Heart left ventricle (tissue), 16 donors: ENCODE data around the gene PKNOX2. TPM values are rescaled to one million over a fixed set of nuclear protein-coding genes. Genes with fewer than 3 reads are reported as not detected.

Source experiments
- ATAC-seq, 4 donors: fragments of 200-7000 bp; cut with Tn5 transposase; one replicate each; pipeline ENCODE4 v1.9.1; 2020 to 2022; ENCODE audit warnings: moderate library complexity in 4 of 4, mild to moderate bottlenecking in 3 of 4, moderate number of reproducible peaks in 1 of 4
- DNase-seq, 5 donors: peaks; one replicate each; pipeline ENCODE4 v3.0.0-alpha.2; 2020
- H3K27ac ChIP-seq, 12 donors: fragments of 200-600 bp; sonication (generic) in 4 of 12; one replicate each; pipeline versions ENCODE4 v1.5.0 to v1.8.0; 2016 to 2022; ENCODE audit warnings: mild to moderate bottlenecking in 2 of 12
- H3K27me3 ChIP-seq, 9 donors: fragments of 200-600 bp; sonication (generic) in 2 of 9; one replicate each; pipeline versions ENCODE4 v1.5.1 to v1.8.0; 2016 to 2022; ENCODE audit warnings: mild to moderate bottlenecking in 3 of 9
- H3K36me3 ChIP-seq, 9 donors: fragments of 200-600 bp; sonication (generic) in 2 of 9; one replicate each; pipeline versions ENCODE4 v1.5.0 to v1.8.0; 2018 to 2022; ENCODE audit warnings: mild to moderate bottlenecking in 2 of 9
- H3K4me1 ChIP-seq, 12 donors: fragments of 200-600 bp; sonication (generic) in 4 of 12; one replicate each; pipeline versions ENCODE4 v1.5.0 to v1.8.0; 2016 to 2022; ENCODE audit warnings: mild to moderate bottlenecking in 3 of 12
- H3K4me3 ChIP-seq, 12 donors: fragments of 200-600 bp; sonication (generic) in 4 of 12; one replicate each; pipeline versions ENCODE4 v1.5.0 to v1.8.0; 2017 to 2022; ENCODE audit warnings: mild to moderate bottlenecking in 9 of 12, moderate library complexity in 4 of 12
- H3K9me3 ChIP-seq, 12 donors: fragments of 200-600 bp; sonication (generic) in 4 of 12; one replicate each; pipeline versions ENCODE4 v1.5.0 to v1.8.0; 2016 to 2022; ENCODE audit warnings: mild to moderate bottlenecking in 1 of 12
- CTCF ChIP-seq, 12 donors: fragments of 200-600 bp; sonication (generic) in 4 of 12; IDR thresholded peaks; one replicate each; pipeline versions ENCODE4 v1.5.0 to v1.8.0; 2018 to 2022; ENCODE audit warnings: antibody characterized with exemption in 12 of 12, mild to moderate bottlenecking in 5 of 12
- POLR2A ChIP-seq, 2 donors: fragments of 450-650 bp; IDR thresholded peaks; one replicate each; pipeline ENCODE4 v1.6.1; 2017; ENCODE audit warnings: antibody characterized with exemption in 2 of 2, mild to moderate bottlenecking in 2 of 2, moderate library complexity in 2 of 2
- WGBS, 4 donors: extraction: QIAGEN DNeasy Blood & Tissue Kit in 2 of 4; methylation state at CpG; one replicate each; pipeline versions ENCODE4 v1.1.5 to v1.1.7; 2013 to 2018; 5-methylcytosine and 5-hydroxymethylcytosine counted together
- intact Hi-C, 10 donors: fragments of 100-400 bp; cut with DNase I; formaldehyde crosslinking; loops; one replicate each; pipeline versions ENCODE4 v1.11.1 to v1.14.2; 2022
- polyA plus RNA-seq, 2 donors: library from polyadenylated mRNA; stranded (reverse); fragments of 200-250 nt; gene quantifications; one replicate each; pipeline ENCODE4 v1.2.3, GENCODE V29; 2013
- total RNA-seq, 9 donors: library from RNA; depleted of rRNA in 2 of 9; stranded (reverse); fragments of >200 nt in 2 of 9; fragmentation: NEBNext Ultra II Directional in 3 of 9; extraction: Animal tissue kit (Norgen Biotek cat#: 25700) in 3 of 9; gene quantifications; one replicate each; pipeline versions ENCODE4 v1.1.0 to v1.2.4, GENCODE V29; 2016 to 2023
- donor health status: ischemic (EF 13 %, LVEDD 7.1; RV severe dilation, severe dysfunction).
- donor health status: healthy with polysubstance abuse.
- donor health status: DM: no; HTN: yes; CAD: no.
- donor health status: DM: no; HTN: no; CAD: no.
- donor health status: ischemic (EF 25% LVEDD 6.9; RV normal size, moderate dysfunction).
- donor health status: ischemic (EF 25% LVEDD 5.7; RV mildly dilated, moderate dysfunction).
- donor health status: healthy.
- donor health status: DM: yes; HTN: yes; CAD: no.
- donor health status: ischemic (EF 35%, LVEDD 5.7; RV mildly dilated, moderate dysfunction).
- donor health status: nonischemic (EF 11% LVEDD 7.7; RV severe dilation, severe dysfunction).
- donor health status: DM: yes; HTN: yes; CAD: no.
- donor health status: PGD.
- donor health status: ischemic (EF 29% LVEDD 5.4; RV normal size, mild dysfunction).
- donor health status: nonischemic (EF 23%, LVEDD 6.1; RV moderate dilation, normal function).

Gene PKNOX2
- total and polyA plus RNA-seq, 11 donors: 3.1 to 9.4 (median 4.5) TPM

DNA sequence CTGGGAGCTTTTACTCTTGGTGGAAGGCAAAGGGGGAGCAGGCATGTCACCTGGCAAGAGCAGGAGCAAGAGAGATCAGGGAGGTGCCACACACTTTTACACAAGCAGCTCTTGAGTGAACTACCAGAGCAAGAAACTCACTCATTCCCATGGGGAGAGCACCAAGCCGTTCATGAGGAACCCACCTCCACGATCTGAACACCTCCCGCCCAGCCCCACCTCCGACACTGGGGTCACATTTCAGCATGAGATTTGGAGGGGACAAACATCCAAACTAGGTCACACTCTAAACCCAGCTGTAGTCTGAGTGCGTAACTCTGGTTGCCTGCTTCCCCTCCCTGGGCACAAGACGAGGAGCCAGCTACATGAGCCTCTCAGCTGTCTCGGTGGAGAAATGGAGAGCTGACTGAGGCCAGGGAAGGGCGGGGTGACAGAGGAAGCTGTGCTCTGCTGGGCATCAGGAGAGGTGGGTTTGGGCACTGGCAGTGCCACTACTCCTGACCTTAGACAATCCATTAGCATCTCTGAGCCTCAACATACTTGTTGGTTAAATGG, 134.6 kb downstream of the PKNOX2 start:
- TF ChIP-seq CTCF (IDR thresholded peaks at IDR 0.05) (no peak), POLR2A (IDR thresholded peaks at IDR 0.05) (no peak)
- WGBS, 4 donors: 82 to 94% (median 88%) methylated on average over 8 of the region's 8 CpGs
- Histone ChIP-seq H3K4me3 (no peak overlapping the region), H3K9me3 (no peaks in the 10 kb centered on the region), H3K36me3 (no peaks in the 10 kb centered on the region), H3K4me1 (peaks cover 0 to 16% (median 7%) of the 10 kb centered on the region in 12 donors), H3K27ac (no peak overlapping the region), H3K27me3 (no peaks in the 10 kb centered on the region)
- no peak for ATAC-seq
- intact Hi-C loops: no loop called here
- no peak for DNase-seq

DNA sequence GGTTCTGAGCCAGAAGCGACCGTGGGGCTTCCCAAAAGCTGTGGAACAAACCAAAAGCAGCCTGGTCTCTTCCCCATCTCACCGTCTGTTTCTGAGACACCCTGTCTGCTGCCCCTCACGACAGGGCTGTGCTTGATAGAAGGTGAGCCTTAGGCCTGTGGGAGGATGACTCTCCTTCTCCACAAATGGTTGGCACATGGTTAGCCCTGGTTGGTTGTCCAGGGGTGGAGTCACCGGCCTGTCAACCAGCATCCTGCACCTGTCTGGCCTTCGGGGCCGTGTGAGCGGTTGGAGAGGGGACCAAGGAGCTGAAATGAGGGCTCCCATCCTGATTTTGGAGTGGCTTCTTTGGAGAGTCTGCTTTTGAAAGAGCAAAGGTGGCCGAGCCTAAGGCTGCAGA, 135.3 kb downstream of the PKNOX2 start:
- H3K27ac ChIP-seq: no peak overlapping the region
- no peaks in the 10 kb centered on the region for H3K27me3 ChIP-seq
- TF ChIP-seq POLR2A (IDR thresholded peaks at IDR 0.05) (no peak), CTCF (IDR thresholded peaks at IDR 0.05) (no peak)
- DNase-seq (no peak), ATAC-seq (no peak)
- H3K36me3 ChIP-seq: no peaks in the 10 kb centered on the region
- peaks cover 0 to 16% (median 7%) of the 10 kb centered on the region in 12 donors for H3K4me1 ChIP-seq
- intact Hi-C loops: no loop called here
- 87 to 98% (median 91%) methylated on average over 9 of the region's 9 CpGs for WGBS, 4 donors
- no peaks in the 10 kb centered on the region for H3K9me3 ChIP-seq
- no peak overlapping the region for H3K4me3 ChIP-seq

GRCh38 chr11:125300791-125301218, 136.3 kb downstream of the PKNOX2 start:
- peaks cover 0 to 13% (median 7%) of the 10 kb centered on the region in 12 donors for H3K4me1 ChIP-seq
- H3K27me3 ChIP-seq: no peaks in the 10 kb centered on the region
- intact Hi-C loops: no loop called here
- WGBS, 4 donors: 30 to 54% (median 40%) methylated on average over 2 to 3 of the region's 3 CpGs
- no peaks in the 10 kb centered on the region for H3K9me3 ChIP-seq
- no peak overlapping the region for H3K4me3 ChIP-seq
- TF ChIP-seq POLR2A (IDR thresholded peaks at IDR 0.05): no peak
- no peak overlapping the region for H3K27ac ChIP-seq
- H3K36me3 ChIP-seq: no peaks in the 10 kb centered on the region
- ATAC-seq (peak in 3 of 4 donors; percentile 47 to 76 (median 64)), DNase-seq (peak in 2 of 5 donors; percentile 55 to 70)

DNA sequence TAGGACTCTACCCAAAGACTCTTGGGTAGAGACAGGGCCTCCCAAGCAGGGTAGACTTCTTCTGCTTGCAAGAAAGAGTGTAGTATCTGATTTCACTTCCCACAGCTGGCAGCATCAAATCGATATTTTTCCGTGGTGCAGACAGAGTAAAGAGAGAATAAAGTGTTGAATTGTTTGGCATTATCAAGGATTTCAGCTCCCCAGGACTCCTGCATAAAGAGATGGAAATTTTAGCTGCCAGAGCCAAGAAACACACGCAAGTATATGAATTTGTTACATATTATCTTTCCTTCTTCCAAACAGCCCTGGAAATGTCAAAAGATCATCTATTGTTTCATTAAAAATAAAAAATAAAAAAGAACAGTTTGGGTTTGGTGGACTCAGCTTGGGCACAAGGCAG, 136.8 kb downstream of the PKNOX2 start:
- H3K27ac ChIP-seq: no peak overlapping the region
- intact Hi-C loops: no loop called here
- TF ChIP-seq POLR2A (IDR thresholded peaks at IDR 0.05): no peak
- TF ChIP-seq CTCF (IDR thresholded peaks at IDR 0.05): no peak
- no peak for ATAC-seq
- H3K36me3 ChIP-seq: no peaks in the 10 kb centered on the region
- DNase-seq: no peak
- 53 to 79% (median 66%) methylated on average over 3 of the region's 3 CpGs for WGBS, 4 donors
- no peaks in the 10 kb centered on the region for H3K27me3 ChIP-seq
- H3K4me1 ChIP-seq: peaks cover 0 to 13% (median 7%) of the 10 kb centered on the region in 12 donors
- H3K9me3 ChIP-seq: no peaks in the 10 kb centered on the region
- H3K4me3 ChIP-seq: no peak overlapping the region

DNA sequence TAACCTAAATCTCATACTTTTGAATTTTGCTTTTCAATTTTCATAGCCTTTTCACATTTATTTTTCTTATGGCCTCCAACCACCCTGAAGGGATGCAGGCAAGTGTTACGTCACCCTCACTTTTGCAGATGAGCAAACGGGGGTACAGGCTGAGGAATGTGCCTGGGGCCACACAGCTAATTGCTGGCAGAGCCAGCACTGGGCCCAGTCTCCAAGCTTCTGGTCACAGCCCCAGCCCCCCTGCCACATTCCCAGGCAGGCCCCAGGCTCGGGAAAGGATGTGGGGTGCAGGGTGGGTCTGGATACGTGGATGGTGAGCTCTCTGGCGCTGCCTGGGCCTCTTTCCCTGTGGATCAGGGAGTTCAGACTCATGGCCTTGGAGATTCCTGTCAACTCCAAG, 138.6 kb downstream of the PKNOX2 start:
- Histone ChIP-seq H3K27ac (no peak overlapping the region), H3K9me3 (no peaks in the 10 kb centered on the region), H3K27me3 (no peaks in the 10 kb centered on the region), H3K36me3 (no peaks in the 10 kb centered on the region), H3K4me3 (no peak overlapping the region), H3K4me1 (peaks cover 0 to 13% (median 7%) of the 10 kb centered on the region in 12 donors)
- TF ChIP-seq POLR2A (IDR thresholded peaks at IDR 0.05) (no peak), CTCF (IDR thresholded peaks at IDR 0.05) (no peak)
- ATAC-seq: no peak
- WGBS, 4 donors: 91 to 96% (median 95%) methylated on average over 5 of the region's 5 CpGs
- DNase-seq: no peak
- intact Hi-C loops: no loop called here
